GM18868 (cell line): ENCODE measurements around the gene SLC2A4RG.
"Not testable (repeated sequence)": the region's sequence is repeated elsewhere in the genome, so short reads cannot be mapped to it uniquely, and the experiment has no call there.

Experiments used
- ATAC-seq: cut with Tn5 transposase; IDR thresholded peaks from one replicate; pipeline ENCODE4 v1.9.1; 2021; ENCODE audit warnings: mild to moderate bottlenecking, moderate library complexity; ENCODE audit not compliant: unreplicated experiment

Gene SLC2A4RG

GRCh38 chr20:63712191-63712590 is 27.4 kb upstream of the SLC2A4RG start:
- ATAC-seq: no peak

GRCh38 chr20:63714858-63715257 is 24.7 kb upstream of the SLC2A4RG start:
- ATAC-seq: no peak

- ATAC-seq: no peak
Measured at GRCh38 chr20:63718996-63719395, 20.6 kb upstream of the SLC2A4RG start.

GRCh38 chr20:63722967-63723622 is 16.5 kb upstream of the SLC2A4RG start:
- ATAC-seq: not testable (repeated sequence)

GRCh38 chr20:63730189-63730733 is 9.3 kb upstream of the SLC2A4RG start:
- not testable (repeated sequence) for ATAC-seq

- no peak for ATAC-seq
Measured at GRCh38 chr20:63731410-63731809, 8.2 kb upstream of the SLC2A4RG start.

GRCh38 chr20:63732118-63733095 is 7.2 kb upstream of the SLC2A4RG start:
- no peak for ATAC-seq

- no peak for ATAC-seq
Measured at GRCh38 chr20:63733117-63733516, 6.5 kb upstream of the SLC2A4RG start.

GRCh38 chr20:63733579-63734081 is 5.9 kb upstream of the SLC2A4RG start:
- no peak for ATAC-seq

GRCh38 chr20:63734111-63734945 is 5.2 kb upstream of the SLC2A4RG start:
- no peak for ATAC-seq

- no peak for ATAC-seq
Measured at GRCh38 chr20:63734946-63735858, 4.4 kb upstream of the SLC2A4RG start.

- ATAC-seq: no peak
Measured at GRCh38 chr20:63735859-63736718, 3.5 kb upstream of the SLC2A4RG start, which contains the start of gene LIME1. LIME1 (plus strand) TSS chr20:63736664; CDS start chr20:63737550, 886 bp downstream.

GRCh38 chr20:63736893-63737694 is 2.5 kb upstream of the SLC2A4RG start:
- no peak for ATAC-seq

- no peak for ATAC-seq
Measured at GRCh38 chr20:63737695-63737944, 2.0 kb upstream of the SLC2A4RG start.

- ATAC-seq: no peak
Measured at GRCh38 chr20:63737945-63738686, 1.5 kb upstream of the SLC2A4RG start.

- no peak for ATAC-seq
Measured at GRCh38 chr20:63738687-63739129, 868 bp upstream of the SLC2A4RG start.

GRCh38 chr20:63740070-63740626 is 572 bp downstream of the SLC2A4RG start:
- ATAC-seq: no peak
